GM19452 (cell line): ENCODE results near the gene CDC42EP1.
"Not testable (repeated sequence)": the region's sequence is repeated elsewhere in the genome, so short reads cannot be mapped to it uniquely, and the experiment has no call there.

ENCODE experiments used
- ATAC-seq: cut with Tn5 transposase; IDR thresholded peaks from one replicate; pipeline ENCODE4 v1.9.1; 2021; ENCODE audit not compliant: unreplicated experiment

The CDC42EP1 gene

GRCh38 chr22:37609240-37610152 lies 49.2 kb downstream of the CDC42EP1 start:
- ATAC-seq: no peak

- ATAC-seq: not testable (repeated sequence)
Measured at GRCh38 chr22:37610153-37610475, 49.8 kb downstream of the CDC42EP1 start.

DNA sequence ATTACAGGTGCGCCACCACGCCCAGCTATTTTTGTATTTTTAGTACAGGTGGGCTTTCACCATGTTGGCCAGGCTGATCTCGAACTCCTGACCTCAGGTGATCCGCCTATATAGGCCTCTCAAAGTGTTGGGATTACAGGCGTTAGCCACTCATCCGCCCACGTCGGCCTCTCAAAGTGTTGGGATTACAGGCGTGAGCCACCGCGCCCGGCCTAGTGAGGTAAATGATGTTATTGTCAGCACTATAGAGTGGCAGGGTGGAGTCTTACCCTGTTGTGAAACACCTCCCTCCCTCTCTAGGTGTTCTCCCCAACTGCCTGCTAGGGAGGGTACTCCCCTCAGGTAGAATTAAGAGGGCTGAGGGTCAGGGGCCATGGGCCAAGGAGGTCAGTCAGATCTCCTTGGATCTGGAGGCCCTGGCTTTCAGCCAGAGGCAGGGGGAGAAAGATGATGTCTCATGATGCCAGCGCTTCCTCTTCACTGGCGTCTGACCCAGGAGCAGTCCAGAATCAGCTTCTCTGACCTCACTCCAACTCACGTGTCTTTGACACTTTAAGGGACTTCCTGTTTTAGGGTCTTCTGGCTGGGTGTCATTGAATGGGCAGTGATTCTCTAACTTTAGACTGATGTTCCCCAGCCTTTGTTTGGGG lies 50.3 kb downstream of the CDC42EP1 start:
- ATAC-seq: no peak

- no peak for ATAC-seq
Measured at GRCh38 chr22:37611207-37611606, 50.9 kb downstream of the CDC42EP1 start.

DNA sequence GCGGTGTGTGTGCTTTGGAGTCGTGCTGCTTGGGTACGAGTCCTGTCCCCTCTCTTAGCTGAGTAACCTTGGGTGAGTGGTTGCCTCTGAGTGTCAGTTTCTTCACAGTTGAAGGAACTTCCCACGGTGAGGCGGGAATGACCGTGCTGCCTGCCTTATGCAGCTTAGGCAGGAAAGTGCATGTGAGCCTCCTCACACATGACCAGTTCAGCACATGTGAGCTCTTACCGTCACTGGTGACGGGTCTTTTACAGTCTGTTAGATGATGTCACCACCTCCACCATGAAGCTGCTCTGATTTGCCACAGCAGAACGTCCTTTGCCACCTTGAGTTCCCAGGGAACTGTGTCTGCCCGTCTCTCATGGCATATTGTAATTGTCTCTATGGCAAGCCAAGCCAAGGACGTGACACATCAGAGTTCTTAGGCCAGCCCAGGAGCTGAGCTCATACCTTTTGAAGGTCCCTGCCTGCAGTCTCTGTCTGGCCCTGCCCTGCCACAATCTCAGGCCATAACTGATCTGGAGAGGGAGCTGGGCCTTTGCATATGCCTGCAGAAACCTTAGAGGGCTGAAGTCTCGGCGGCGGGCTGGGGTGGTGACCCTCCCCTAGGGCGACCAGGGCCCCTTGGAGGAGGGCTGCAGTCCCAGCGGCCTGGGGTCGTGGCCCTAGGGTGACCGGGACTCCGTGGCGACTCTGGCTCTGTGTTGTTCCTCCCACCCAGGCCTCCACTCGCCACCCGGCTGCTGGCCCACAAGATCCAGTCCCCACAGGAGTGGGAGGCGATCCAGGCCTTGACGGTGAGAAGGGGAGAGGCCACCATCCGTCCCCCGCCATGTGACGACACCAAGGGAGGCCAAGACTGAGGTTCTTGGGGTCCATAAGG lies 56.2 kb downstream of the CDC42EP1 start:
- ATAC-seq: no peak

DNA sequence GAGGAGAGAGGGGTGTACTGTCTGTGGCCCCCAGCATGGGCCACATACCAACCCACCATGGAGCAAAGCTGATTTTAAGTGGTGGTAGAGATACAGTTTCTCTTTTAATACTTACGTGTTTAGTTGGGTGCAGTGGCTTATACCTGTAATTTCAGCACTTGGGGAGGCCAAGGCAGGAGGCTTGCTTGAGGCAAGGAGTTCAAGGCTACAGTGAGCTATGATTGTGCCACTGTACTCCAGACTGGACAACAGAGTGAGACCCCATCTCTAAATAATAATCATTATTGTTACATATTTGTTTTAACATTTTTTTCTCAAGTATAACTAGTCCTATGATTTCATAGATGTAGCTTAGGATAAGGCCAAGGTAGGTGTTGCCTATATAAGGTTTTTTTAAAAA lies 57.2 kb downstream of the CDC42EP1 start:
- no peak for ATAC-seq

- no peak for ATAC-seq
Measured at GRCh38 chr22:37618072-37618656, 57.9 kb downstream of the CDC42EP1 start.

DNA sequence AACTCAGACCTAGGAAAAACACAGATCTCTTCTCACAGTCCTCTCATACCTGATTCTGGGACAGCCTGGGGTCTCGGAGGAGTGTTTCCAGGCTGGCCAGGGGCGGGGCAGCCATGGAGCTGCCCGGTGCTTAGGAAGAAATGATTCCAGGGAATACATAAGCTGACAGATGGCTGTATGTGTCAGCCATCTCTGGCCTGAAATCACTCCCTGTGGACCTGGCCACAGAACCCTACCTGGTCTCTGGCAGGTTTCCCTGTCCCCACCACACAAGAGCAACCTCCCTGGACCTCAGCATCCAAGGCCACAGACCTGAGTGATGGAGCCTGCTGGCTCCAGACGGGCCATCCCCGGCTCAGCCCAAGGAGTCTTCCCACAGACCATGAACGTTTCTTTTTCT lies 58.4 kb downstream of the CDC42EP1 start:
- ATAC-seq: no peak
